Stimulated activated CD8-positive, alpha-beta memory T cell treated with anti-CD3 and anti-CD28 coated beads, Interleukin-4, amount 100 ng/mL, for 48 hours (primary cell): ENCODE measurements around the gene UQCC5.
A peak's percentile ranks its signal among the peaks of the same experiment; 100 is the strongest.
"Not testable (repeated sequence)": the region's sequence is repeated elsewhere in the genome, so short reads cannot be mapped to it uniquely, and the experiment has no call there.

Experiments used
- DNase-seq: peaks from one replicate; pipeline ENCODE4 v3.0.0-alpha.2; 2020

Gene UQCC5

DNA sequence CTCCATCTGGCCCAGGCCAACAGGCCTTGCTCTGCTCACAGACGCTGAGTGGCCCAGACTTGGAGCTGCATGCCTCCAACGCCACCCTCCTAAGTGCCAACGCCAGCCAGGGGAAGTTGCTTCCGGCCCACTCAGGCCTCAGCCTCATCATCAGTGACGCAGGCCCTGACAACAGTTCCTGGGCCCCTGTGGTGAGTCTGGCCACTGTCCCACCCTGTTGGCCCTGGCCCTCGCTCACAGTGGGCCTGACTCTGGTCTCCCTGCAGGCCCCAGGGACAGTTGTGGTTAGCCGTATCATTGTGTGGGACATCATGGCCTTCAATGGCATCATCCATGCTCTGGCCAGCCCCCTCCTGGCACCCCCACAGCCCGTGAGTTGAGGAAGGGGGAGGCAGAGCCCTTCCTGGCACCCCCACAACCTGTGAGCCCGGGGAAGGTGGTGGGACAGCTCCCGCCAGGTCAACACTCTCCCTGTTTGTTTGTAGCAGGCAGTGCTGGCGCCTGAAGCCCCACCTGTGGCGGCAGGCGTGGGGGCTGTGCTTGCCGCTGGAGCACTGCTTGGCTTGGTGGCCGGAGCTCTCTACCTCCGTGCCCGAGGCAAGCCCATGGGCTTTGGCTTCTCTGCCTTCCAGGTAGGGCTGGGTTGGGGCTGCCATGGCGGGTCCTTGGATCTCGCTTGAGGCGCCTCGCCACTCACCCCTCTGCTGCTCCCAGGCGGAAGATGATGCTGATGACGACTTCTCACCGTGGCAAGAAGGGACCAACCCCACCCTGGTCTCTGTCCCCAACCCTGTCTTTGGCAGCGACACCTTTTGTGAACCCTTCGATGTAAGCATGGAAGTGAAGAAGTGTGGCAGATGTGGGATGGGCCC is 12.8 kb upstream of the UQCC5 start:
- no peak for DNase-seq

DNA sequence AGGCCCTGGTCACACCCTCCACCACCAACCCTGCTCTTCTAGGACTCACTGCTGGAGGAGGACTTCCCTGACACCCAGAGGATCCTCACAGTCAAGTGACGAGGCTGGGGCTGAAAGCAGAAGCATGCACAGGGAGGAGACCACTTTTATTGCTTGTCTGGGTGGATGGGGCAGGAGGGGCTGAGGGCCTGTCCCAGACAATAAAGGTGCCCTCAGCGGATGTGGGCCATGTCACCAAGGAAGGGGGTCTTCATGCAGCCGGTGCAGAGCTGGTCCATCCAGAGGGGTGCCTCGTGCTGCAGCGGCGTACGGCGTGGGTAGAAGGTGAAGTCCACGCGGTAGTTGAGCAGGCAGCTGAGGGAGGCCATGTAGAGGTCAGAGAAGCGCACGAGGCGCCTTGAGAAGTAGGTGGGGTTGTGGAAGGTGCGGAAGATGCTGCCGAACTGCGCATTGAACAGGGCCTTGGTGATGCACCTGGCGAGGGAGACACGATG is 12.1 kb upstream of the UQCC5 start:
- DNase-seq, result no peak

DNA sequence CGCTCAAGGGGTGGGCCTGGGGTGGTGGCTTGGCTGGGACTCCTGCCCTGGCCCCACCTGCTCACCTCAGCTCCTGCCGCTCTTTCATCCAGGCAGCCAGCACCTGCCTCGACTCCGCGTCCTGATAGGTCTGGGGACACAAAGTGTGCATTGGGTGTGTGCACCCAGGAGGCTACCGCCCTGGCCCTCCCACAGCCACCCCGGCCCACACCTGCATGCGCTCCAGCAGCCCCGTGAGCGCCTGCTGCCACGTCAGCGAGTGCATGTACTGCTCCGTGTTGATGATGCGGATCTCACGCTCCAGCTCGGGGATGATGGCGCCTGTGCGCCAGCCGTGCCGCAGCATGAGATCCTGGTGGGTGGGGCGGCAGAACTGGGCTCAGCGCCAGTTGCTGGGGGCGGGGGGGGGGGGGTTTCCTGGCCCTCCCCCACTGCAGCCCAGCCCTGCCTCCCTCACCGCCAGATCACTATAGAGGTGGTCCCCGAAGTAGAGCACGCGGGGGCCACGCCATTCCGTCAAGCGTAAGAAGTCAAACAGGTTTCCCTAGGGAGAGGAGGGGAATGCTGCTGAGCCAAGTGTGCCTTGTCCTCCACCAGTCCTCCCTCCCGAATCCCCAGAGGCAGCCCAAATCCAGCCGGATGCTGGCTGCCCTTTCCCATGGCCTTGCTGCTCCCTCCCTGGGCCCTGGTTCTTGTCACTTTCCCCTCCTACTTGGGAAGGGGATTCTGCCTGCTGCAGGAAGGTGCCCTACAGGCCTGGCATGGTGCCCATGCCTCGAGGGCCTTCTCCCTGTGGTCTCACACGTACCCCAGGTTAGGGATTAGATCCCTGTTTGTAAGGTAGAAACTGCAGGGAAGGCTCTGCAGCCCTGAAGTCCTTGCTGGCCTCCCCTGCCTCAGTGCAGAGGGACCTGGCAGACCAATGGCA is 11.4 kb upstream of the UQCC5 start:
- DNase-seq, result no peak

DNA sequence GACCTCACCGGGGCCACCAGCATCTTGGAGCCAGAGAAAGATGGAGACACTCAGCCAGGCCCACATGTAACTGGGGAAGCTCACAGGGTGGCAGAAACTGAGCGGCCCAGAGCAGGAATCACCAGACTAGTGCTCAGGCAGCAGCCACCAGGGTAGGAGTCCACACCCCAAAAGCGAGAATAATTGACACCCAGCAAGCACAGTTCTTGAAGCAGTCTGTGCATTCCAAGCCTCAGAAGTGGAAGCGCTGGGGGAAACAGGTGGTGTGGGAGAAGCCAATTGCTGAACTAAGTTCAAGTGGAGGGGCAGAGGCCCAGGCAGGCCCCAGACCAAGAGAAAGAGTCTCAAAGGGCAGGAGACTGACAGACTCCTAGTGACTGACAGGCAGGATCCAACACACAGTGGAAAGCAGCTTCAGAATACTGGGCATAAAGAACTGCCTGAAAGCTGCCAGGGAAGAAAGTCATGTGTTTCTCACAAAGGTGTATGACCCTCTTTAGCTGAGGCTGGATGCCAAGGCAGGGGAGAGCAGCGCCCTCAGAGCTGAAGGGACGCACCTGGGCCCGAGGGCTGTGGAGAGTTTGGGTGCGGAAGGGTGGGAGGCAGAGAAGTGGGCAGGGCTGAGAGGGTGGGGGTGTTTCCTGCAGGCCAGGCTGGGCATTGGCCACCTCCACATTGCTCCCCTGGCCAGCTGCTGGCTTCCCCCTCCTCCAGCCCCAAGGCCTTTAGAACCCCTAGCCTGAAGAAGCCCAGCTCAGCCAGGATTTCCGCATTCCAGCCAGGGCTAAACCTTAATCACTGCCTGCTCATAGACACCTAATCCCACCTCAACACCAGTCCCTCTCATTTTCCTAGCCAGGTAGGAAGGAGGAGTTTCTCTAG is 10.5 kb upstream of the UQCC5 start:
- DNase-seq, result no peak

DNA sequence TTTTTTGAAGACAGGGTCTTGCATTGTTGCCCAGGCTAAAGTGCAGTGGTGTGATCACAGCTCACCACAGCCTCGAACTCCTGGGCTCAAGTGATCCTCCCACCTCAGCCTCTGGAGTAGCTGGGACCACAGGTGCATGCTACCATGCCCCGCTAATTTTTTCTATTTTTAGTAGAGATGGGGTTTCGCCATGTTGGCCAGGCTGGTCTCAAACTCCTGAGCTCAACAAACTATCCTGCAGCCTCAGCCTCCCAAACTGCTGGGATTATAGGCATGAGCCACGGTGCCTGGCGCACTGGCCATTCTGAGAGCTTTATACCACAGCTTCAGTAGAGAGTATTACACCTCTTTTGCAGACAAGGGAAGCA is 9.8 kb upstream of the UQCC5 start:
- not testable (repeated sequence) for DNase-seq

DNA sequence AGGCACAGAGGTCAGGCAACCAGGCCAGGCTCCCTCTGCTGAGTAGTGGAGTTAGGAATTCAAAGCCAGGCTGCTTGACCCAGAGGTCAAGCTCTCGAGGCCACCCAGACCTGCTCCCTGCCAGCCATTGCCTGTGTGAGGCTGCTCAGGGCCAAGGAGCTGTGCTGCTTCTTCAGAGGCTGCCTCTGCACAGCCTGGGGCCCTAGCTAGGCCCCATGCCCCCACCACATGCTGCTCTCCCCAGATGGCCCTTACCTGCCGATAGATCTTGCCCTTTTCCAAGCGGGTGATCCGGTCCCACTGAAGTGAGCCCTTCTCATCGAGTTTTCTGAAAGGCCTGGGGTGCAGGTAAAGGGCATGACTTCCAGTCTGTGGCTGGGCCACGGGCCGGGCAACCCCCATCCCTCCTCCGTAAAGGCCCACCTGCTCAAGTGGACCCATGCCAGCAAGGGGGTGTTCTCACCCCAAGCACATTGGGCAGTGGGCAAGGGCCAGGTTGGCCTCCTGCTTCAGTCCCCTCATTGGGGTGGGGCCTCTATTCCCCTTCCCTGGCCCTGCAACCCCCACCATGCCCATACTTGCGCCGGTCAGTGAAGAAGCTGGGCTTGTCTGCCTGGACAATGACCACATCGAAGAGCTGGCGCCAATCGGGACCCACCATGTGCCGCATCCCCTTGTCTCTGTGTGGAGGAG is 9.2 kb upstream of the UQCC5 start:
- DNase-seq, result no peak

DNA sequence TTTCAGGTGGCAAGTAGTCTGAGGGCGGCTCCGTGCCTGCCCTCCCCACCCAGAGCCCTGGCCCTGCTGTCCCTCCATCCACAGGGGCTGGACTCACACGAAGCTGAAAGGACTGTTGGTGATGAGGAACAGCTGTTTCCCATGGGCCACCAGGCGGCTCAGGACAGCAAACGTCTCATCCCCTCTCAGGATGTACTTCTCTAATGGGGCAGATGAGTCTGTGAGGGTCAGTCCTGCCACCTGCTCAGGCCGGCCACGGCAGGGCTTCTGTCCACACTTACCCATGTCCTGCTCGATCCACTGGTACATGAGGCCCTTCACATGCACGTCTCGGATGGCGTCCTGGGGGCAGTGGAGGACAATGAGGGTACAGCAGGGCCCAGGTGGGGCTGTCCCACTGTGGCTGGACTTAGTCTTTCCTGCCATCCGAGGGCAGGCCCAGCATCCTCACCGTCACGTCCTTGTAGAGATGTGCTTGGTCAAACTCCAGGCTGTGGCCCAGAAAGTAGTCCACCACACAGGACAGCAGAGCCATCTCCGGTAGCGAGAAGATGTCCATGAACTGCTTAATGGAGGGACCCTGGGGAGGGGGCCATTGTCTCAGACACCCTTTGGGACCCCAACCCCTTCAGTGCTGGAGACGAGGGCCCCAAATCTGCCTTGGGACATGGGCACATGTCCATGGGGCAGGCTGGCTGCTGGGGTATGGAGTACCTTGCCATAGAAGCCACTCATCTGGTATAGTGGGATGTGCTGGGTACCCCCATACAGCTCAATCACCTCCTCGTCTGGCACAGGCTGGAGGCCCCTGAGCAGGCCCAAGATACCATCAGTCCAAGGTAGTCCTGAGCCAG is 8.4 kb upstream of the UQCC5 start:
- DNase-seq, result no peak

DNA sequence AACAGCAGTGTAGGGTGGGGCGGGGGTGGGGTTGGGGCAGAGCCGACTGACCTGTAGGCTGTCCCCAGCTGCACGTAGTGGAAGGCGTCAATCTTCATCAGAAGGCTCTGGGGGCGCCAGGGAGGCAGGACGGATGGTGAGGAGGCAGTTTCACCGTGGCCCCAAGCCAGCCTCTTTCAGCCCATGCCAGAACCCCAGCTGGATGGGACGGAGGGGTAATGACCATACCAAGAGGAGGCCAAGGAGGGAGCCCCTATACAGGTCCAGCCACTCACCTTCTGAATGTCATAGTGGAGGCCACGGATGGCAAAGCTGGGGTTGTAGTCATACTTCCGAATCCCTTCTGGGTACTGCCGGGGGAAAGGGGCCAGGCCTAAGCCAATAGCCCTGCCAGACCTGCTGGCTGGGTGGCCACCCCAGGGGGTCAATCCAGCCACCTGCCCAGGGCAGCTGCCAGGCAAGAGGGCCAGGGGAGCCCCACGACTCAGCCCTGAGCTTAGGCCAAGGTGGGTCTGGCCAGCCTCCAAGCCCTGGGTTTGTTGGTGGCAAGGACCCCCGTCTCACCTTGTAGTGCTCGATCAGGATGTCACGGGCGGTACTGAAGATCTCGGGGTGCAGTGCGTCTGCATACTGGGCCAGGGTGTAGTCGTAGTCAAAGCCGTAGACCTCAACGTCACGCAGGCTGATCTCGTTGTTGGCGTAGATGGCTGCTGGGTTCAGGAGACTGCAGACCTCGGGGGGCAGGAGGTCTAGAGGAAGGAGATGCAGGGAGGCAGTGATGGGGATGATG is 7.6 kb upstream of the UQCC5 start:
- DNase-seq, result no peak

DNA sequence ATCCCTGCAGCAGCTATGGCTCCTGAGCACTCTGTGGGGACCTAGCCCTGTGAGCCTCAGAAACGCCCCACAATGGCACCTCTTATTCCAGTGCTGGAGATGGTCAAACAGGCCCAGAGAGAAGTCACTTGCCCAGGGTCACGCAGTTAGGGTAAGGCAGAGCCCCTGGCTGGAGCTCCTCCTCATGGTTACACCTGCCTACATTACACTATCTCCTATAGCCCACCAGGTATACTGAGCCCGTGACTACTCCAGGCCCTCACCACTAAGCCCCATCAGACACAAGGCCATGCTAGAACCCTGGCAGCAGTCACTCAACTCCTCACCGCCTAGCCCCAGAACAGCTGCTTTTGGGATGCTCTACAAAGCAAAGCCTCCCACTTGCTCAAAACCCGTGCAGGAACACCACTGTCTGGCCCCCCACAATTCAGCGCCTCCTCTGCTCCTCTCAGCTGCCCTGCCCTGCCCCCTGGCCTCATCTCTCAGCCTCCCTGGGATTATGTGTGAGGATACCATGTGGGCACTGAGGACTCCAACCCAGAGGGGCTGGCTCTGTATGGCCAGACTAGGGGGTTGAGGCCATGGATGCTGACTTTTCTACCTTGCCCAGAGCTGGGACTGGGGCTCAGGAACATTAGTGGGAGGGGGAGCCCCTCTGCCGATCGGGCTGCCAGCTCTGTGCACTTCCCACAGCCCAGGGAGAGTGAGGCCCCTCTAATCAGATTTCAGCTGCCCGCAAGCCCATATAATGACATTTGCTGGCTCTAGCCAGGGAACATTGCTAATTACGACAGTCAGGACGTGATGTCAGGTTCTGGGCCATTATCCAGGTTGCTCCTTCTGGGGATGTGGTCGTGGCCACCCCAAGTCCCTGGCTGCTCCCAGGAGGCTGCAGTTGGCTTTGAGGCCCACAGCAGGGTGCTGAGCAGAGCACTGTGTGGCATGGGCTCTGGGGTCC is 6.8 kb upstream of the UQCC5 start:
- no peak for DNase-seq

DNA sequence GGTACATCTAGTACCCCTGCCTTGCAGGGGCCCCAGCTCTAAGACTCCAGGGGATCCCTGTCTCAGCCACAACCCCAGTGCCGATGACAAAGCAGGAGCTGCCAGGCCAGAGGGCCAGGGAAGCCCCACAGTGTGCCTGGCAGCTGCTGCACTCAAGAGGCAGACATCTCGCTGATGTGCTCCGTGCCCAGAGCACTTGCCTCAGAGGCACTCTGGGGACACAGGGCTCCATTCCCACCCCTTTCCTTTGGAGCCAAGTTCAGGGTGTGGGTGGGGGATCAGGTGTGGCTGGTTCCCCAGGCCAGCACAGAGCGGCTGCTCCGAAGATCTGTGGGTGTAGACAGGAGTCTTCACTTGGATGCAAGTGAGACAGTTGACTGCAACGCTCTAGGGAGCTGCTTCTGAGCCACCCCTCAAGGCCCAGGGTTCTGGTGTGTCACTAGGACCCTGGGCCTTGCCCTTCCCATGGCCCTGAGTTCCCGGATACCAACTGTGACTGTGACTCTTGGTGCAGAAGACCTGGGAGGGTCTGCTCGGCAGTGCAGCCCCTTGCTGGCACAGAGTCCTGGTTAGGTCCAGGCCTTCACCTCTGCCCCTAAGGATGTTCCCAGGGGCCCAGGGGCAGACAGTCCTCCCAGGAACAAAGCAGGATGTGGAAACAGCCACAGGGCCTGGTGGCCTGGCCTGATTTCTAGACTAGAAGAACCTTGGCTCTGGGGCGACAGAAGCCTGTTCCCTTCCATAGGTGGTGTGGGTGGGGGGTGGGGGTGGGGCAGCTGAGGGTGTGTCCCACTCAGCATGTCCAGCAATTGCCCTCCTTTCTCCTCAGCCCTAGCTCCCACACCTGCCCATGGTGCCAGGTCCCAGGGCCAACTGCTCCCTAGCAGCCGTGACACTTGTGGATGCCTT is 5.2 kb upstream of the UQCC5 start:
- DNase-seq, result no peak

DNA sequence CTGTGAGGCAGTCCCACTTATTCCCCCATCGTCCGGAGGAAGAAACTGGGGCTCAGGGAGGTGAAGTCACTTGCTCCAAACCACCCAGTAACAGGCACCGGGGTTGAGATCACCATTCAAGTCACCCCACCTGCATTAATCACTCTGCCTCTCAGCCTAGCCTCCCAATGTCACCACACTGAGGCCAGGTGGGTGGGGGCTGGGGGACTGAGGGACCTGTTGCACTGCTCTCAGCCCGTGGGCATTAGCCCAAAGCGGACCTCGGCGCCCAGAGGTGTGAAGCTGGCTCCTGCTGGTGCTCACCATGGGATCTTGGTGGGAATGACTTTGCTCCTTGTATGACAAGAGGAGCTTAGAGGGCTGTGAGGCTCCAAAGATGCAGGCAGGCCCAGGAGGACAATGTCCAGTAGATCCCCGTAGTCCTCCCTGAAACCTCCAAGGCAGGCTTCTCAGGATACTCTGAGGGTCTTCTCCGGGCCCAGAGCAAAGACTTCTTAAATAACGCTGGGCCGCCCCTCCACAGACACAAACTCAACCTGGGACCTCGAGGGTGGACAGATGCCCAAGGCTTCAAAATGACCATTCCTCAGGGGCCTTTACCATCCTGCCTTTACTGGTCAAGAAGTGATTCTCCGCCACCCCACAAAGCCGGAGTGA is 4.4 kb upstream of the UQCC5 start:
- DNase-seq, result no peak

DNA sequence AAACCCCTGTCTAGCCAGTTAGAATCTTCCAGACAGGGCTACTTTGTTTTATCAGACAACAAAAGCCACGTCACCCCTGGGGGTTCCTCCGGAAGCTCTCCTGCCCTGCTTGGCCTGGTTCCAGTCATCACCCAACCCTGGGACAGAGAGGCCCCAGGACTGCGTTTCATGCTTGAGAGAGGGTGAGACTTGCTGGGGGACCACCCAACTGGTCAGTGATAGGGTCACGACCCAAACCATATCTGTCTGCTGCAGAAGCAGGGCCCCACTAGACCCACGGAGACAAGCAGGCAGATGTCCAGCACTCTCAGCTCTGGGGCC is 3.9 kb upstream of the UQCC5 start:
- DNase-seq, result peak; percentile 56

DNA sequence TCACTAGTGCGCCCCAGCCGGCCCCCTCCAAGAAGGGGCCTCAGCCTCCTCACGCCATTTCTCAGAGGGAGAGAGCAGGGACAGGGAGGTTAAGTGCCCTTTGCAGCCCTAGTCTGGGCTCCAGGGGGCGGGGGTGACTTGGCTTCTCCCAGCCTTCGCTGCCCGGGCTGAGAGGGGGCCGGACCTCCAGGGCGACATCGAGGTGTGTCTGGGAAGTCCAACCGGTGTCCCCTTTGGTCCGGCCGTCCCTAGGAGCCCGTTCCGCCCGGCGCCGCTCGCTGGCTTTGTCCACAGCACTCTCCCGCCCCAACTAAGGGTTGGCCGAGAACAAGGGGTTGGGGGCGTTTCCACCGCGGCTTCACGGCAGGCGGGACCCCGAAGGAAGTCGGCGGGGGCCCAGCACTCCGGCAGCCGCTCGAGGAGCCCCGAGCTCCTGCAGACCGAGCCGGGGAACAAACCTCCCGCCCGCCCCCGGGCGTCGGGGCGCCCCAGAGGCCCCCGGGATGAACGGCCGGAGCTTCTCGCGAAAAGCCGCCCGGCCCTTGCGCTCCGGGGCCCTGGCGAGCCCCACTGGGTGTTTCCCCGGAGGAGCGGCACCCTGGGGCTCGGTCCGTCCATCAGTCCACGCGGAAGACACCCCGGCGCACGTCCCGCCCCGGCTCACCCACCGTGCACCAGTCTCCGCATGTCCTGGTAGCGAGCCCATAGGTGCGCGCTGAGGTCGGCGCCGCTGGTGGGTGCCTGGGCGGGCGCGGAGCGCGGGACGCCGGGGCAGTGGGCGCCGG is 3.4 kb upstream of the UQCC5 start:
- DNase-seq, result peak; percentile 50

DNA sequence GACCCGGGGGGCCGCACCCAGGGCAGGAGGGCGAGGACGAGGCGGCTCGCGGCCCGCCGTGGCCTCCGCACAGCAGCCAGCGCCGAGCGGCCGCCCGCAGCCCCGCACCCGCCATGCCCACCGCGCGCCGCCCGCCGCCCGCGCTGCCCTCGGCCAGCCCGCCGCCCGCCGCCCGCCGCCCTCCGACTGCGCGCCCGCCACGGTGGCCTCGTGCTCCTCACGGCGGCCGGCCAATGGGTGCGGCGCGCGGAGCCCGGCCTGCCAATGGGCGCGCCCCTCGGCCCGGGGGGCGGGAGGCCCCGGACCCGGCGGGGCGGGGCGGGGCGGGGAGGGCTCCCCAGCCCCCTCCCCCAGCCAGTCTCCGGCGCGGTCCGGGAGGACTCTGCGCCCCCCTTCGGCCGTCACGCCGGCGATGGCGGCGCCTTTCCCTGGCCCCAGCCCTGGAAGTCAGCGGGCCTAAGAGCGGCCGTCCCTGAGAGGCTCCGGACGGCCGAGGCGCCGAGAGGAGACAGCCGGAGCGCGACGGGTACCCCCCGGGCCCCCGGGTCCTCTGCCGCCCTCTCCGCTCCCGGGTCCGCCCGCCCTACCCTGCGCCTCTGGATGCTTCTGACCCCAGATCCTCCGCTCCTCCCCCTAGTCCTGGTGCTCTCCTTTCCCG is 2.7 kb upstream of the UQCC5 start, which contains the start of gene NT5DC2:
TSS of gene NT5DC2 (minus strand) at position 235 of the 658 bp plus-strand sequence. CDS start at position 115, 120 bp downstream.
- DNase-seq, result peak; percentile 79

DNA sequence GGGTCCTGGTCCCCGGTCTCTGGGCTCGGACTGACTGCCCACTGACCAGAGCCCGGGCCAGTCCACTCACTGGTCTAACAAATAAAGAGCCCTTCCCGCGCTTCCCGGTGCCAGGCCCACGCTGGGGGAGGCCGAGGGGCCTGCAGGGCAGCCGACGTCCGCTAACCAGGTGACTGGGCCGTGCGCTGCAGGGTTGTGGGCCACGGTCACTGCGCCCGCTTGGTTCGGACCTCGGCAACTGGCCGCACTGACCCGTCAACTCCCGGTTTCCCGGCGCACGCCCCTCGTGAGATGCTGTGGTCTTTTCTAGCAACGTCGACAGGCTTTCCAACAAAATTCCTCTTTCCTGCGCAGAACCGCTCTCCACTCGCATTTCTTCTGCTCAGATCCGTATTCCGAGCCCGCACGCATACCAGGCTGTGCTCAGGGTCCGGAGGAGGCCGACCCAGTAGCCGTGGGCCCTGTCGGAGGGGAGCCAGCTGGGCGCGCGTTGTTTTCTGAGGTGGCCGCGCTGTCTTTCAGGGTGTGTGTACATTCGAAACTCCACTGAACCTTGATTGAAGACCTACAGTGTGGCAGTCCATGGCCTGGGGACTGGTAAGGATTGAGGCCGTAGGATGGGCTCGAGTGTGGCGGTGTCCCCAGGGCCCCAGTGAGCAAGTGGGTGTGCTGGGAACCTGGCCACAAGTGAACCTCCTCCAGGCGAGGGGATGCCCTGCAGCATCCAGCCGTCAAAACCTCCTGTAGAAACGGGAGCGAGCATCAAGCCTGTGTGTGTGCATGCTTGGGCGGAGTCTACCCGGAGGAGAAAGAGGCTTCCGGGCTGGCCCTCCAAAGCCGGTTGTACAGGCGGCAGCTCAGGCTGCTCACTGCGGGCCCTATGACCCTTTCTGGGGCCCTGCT is 1.9 kb upstream of the UQCC5 start:
- DNase-seq, result peak; percentile 25
